GM21723 (cell line): ENCODE measurements around the gene ADRA2C.

Experiments used
- ATAC-seq: cut with Tn5 transposase; IDR thresholded peaks from one replicate; pipeline ENCODE4 v1.9.1; 2021; ENCODE audit warnings: mild to moderate bottlenecking, moderate library complexity; ENCODE audit not compliant: unreplicated experiment

ADRA2C gene

GRCh38 chr4:3775005-3775404 lies 8.8 kb downstream of the ADRA2C start:
- ATAC-seq, result no peak

DNA sequence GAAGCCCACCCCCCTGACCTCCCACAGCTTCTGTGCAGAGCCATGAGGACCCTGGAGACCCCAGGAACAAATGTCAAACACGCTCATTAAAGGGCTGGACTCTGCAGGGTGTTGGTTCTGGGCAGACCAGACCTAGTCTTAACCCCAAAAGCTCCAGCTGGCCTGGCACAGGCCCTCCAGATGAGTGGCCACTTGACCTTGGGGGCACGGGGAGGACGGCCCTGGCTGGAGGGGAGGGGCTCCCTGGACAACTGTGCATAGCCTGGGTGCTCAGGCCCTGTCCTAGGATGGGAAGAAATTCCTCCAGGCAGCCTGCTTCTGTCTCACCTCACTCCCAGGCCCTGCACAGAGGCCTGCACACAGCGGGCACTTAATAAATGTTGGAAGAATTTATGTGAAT lies 9.4 kb downstream of the ADRA2C start:
- ATAC-seq, result no peak

GRCh38 chr4:3776166-3777032 lies 10.2 kb downstream of the ADRA2C start:
- no peak for ATAC-seq

GRCh38 chr4:3777033-3777390 lies 10.8 kb downstream of the ADRA2C start:
- no peak for ATAC-seq

- no peak for ATAC-seq
Measured at GRCh38 chr4:3777669-3778068, 11.5 kb downstream of the ADRA2C start.

DNA sequence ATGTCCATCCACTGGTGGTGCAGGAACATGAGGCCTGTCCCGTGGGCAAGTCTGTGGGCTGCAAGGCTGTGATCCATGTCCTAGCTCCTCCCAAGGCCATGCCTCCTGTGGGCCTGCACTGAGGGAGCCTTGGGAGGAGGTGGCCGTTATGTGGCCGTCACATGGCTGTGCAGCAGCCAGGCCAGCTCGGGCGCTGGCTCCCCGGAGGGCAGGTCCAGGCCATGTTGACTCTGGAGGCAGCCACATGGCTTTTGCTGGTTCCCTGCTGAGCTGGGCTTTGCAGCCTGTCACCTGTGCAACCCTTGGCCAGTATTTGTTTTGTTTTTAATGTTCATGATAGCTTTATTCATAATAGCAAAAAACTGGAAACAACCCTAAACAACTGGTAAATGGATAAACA lies 13.3 kb downstream of the ADRA2C start:
- ATAC-seq, result no peak

DNA sequence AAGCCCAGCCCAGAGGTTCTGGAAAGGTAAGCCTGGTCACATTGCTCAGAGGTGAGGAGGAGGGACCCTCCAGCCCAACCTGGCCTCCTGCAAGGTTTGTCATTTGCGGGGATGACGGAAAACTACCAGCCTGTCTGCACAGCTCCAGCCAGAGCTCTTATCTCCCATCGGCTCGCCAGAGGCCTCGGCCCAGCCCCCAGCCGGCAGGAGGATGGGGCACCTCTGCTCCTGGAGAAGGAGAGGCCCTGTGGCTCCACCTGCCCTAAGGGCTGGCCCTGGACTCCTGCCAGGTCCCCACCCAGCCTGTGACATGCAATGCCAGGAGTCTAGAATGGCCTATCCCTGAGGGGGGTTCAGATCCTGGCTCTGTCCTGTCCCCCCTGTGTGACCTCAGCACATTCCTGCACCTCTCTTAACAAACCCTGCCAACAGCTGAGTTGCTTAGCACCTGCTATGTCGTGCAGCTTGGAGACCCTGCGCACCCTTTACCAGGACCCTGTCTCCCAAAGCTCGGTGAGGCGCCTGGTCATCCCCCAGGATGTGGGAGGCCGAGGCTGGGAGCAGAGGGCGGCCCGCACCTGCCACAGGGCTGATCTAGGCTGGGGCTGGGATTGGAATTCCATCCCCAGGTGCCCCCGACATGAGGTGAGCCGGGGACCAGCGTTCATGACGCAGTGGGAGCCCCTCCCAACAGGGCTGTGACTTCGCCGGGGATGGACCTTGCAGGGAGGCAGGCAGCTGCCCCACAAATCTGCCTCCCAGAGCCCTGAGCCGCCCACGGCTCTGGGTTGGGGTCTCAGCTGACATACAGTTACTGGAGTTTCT lies 14.4 kb downstream of the ADRA2C start:
- no peak for ATAC-seq

DNA sequence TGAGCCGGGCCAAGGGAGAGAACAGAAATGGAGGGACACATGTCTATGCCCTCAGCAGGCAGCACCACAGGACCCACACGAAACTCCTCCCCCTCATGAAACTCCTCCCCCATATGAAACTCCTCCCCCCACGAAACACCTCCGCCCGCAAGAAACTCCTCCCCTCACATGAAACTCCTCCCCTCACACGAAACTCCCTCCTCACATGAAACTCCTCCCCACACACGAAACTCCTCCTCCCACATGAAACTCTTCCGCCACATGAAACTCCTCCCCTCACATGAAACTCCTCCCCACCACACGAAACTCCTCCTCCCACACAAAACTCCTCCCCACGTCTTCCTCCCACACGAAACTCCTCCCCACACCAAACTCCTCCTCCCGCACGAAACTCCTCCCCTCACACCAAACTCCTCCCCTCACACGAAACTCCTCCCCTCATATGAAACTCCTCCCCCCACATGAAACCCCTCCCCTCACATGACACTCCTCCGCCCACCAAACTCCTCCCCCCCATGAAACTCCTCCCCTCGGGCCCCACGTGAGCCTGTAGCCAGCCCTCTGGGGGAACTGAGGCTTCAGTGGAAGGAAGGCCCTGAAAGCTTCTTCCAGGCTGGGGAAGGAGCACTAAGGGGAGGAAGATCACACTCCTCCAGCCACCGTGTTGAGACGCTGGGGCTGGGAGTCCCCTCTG lies 15.2 kb downstream of the ADRA2C start:
- ATAC-seq, result no peak

DNA sequence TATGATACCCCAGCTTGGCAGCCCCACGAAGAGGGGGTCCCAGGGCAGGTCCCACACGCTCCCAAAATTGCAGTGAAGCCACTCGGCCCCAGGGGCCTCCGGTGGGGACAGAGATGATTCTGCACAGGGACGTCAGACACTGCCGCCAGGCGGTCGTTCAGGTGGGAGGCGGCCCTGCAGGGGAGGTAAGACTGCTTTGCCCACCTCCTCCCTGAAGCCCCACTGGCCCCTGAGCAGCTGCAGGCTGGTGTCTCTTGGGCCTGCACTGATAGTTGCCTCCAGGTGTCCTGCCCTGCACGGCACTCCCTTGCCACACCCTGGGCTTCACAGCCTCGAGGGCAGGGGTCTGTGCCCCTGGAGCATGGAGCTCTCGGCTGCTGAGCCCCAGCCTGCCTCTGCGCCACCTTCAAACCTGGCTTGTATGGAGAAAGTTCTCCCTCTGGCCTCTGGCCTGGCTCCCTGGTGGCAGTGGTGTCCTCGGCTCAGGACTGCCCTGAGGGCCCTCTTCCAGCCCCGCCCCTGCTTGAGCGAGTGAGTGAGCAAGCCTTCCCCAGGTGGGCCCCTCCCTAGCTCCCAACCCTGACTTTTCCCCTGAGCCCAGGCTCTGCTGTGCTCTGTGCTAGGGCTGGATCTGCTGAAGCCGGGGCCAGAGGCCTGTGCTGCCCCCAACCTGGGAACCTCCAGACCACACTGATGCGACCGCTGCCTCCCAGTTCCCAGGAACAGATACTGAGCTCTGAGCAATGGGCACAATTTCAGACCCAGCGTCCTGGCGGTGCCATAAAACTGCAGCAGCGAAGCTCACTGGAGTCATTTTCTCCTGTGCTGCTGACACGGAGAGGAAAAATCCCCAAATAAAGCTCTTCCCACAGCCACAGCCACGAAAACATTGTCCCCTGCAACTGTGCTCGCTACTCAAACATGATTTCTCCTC lies 16.1 kb downstream of the ADRA2C start:
- ATAC-seq, result no peak

GRCh38 chr4:3783693-3784306 lies 17.6 kb downstream of the ADRA2C start:
- ATAC-seq, result no peak

DNA sequence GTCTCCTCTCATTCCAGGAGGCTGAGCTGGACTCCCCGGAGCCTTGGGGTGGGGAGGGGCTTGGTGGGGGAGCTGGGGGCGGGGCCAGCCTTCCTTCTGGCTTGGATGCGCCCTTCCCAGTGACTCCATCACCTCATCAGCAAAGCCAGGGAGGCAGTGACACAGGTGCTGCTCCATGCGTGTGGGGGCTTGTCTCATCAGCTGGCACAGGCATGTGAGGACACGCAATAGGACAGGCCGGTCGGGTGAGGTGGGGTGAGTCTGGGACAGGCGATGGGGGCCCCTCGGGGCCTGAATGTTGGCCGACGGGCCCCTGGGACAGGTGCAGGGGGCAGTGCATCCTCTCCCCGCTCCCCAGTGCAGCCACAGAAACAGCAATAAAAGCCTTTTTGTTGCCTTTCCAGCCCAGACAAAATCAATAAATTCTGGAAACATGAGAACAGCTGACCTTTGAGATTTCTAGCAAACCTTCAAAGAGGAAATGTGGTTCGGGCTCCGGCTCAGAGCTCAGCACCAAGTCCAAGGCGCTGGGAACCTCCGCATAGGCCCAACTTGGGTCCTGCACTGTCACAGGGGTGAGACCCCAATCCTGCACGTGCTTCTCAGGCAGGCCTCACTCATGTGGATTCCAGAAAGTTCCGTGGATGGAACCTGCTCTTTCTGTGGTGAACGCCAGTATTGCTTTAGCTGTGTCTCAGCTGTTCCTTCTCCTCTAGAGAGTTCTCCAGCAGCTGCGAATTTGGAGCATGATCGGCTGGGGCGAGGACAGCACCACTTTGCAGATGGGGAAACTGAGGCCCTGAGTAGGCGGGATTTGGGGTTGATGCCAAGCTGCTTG lies 18.5 kb downstream of the ADRA2C start:
- no peak for ATAC-seq

DNA sequence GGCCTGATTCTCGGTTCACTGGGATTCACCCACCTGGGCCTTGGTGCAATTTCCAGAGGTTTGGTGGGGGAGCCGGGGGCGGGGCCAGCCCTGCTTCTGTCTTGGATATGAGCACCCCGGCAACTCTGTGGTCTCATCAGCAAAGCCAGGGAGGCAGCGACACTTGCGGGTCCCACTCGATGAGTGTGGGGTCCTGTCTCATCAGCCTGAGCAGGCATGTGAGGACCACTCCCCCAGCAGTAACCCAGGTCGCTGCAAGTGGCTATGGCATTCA lies 19.0 kb downstream of the ADRA2C start:
- no peak for ATAC-seq

DNA sequence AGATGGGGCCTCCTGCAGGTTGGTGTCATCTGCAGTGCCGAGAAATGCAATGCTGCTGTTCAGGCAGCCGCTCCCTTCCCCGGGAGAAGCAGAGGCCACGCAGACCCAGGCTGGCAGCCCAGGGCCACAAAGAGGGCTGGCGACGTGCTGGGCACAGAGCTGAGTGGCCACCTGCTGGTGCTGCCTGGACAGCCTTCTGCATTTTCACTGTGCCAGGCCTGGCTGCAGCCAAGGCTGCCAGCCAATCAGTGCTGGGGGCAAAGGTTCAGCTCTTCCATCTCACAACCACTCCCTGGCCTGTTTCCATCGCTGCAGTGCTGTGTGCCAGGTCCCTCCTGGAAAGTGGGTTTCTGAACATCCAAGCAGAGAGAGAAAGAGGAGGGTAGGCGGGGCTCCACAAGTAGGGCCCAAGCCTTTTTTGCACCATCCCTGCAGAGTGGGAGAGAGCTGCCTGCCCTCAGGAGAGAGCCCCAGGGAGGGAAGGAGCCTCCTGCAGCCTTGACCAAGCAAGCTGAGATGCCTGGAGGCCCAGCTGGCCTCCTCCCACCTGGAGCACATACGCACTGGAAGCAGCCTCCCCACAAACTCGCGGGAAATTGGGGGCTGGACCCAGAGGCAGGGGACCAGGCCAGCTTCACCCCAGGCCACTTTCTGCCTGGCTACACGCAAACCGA lies 20.1 kb downstream of the ADRA2C start:
- ATAC-seq, result no peak

DNA sequence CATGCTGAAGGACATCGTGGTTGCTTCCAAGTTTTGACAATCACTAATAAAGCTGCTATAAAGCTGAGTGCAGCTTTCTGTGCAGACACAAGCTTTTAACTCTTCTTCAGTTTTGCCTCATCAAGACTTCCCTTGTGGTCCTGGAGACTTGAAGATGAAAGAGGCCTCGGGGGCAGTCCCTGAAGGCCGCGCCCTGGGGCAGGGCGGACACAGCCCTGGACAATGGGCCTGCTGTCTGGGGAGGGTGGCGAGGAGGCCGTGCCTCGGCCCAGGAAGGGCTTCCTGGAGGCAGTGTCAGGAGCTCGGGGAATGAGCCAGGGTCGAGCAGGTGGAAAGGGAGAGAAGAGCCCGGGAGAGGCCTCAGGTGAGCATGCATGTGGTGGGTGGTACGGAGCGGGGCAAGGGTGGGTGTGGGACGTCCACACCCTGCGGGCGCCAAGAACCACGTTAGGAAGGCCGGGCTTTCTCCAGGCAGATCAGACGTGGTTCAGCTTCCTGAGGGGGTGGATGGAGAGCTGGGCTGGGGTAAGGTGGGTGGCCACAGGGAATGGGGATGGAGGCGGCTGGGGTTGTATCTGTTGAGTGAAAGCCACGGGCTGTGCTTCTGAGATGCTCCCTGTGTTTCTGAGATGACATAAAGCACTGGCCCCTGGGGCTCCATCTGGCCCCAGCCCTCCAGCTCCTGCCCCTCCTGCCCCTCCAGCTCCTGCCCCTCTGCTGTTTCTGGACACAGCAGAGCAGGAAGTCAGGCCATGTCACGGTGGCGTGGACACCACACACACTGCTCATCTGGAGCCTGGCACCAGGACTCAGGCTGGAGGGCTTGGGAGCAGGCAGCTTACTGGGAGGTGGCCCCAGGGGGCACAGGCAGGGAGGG lies 21.5 kb downstream of the ADRA2C start:
- no peak for ATAC-seq

GRCh38 chr4:3788366-3788660 lies 22.1 kb downstream of the ADRA2C start:
- no peak for ATAC-seq

DNA sequence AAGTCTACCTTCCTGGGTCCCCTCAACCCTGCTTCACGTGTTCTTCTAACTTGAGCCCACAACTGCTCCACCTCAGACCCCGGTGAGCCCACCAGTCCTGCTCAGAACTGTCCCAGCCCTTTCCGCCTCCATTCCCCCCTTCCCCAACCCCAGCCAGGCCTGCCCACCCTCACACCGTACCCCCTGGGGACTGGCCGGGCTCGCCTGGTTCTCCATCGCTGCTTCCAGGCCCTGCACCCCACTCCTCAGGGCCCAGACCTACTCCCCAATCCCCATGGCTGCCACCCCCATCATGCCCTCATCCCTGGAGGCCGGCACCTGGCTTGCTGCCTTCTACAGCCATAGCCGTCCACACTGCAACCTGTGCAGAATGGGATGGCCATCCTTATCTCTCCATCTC lies 23.4 kb downstream of the ADRA2C start:
- no peak for ATAC-seq

GRCh38 chr4:3790006-3790561 lies 23.9 kb downstream of the ADRA2C start:
- no peak for ATAC-seq

DNA sequence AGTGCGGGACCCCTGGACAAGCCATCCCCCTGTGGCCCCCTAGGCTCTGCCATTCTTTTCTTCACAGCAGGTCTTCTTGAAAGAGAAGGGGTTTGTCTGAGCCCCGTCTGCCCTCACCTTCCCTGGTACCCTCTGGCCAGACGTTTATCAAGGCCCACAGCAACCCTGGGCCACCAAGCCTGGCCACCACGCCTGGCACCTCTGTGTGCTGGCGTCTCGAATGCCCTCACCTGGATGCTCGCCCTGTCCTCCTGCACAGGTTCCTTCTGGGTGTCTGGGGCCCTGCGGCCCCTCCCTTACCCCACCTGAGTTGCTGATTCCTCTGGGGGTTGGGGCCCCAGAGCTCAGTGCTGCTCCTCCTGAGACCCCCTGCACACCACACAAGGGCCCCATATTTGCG lies 25.1 kb downstream of the ADRA2C start:
- no peak for ATAC-seq
